Ishikawa (cell line): ENCODE data around the gene FCN1.

ENCODE experiments used
- EGR1 ChIP-seq: IDR thresholded peaks from 2 replicates; pipeline ENCODE4 v1.6.1; 2012
- FOXM1 ChIP-seq: IDR thresholded peaks from 2 replicates; pipeline ENCODE4 v1.6.1; 2012; ENCODE audit warnings: low read depth, borderline replicate concordance
- MAX ChIP-seq: IDR thresholded peaks from 2 replicates; pipeline ENCODE4 v1.6.1; 2012
- NFIC ChIP-seq: IDR thresholded peaks from 2 replicates; pipeline ENCODE4 v1.6.1; 2012
- TAF1 ChIP-seq: IDR thresholded peaks from 2 replicates; pipeline ENCODE4 v1.6.1; 2012; ENCODE audit warnings: low read depth, mild to moderate bottlenecking
- TCF12 ChIP-seq: IDR thresholded peaks from 2 replicates; pipeline ENCODE4 v1.6.1; 2012; ENCODE audit warnings: low read depth
- TEAD4 ChIP-seq: IDR thresholded peaks from 2 replicates; pipeline ENCODE4 v1.6.1; 2012
- YY1 ChIP-seq: IDR thresholded peaks from 2 replicates; pipeline ENCODE4 v1.6.1; 2012; ENCODE audit warnings: low read depth

GRCh38 chr9:134917431-134918373 lies at the start of gene FCN1:
- no peak for TF ChIP-seq YY1
- TF ChIP-seq TEAD4: no peak
- TF ChIP-seq FOXM1: no peak
- TF ChIP-seq EGR1: no peak
- TF ChIP-seq NFIC: no peak
- no peak for TF ChIP-seq MAX
- TF ChIP-seq TCF12: no peak
- TF ChIP-seq TAF1: no peak
